ENCODE measurements around the gene GIPC3.

- no peak for TF ChIP-seq CTCF (IDR thresholded peaks at IDR 0.05; ENCODE audit: low read depth, low read length)
- no peak for TF ChIP-seq EZH2phosphoT487 (IDR thresholded peaks at IDR 0.05; ENCODE audit: low read depth)
These were observed 56.4 kb downstream of the GIPC3 start for GRCh38 chr19:3641515-3642269.
